ENCODE data around the gene CEPT1. TPM values are rescaled to one million over a fixed set of nuclear protein-coding genes. Genes with fewer than 3 reads are reported as not detected.

The CEPT1 gene
- total and polyA plus RNA-seq, 7 donors, result 6.7 to 13.7 (median 10.0) TPM

DNA sequence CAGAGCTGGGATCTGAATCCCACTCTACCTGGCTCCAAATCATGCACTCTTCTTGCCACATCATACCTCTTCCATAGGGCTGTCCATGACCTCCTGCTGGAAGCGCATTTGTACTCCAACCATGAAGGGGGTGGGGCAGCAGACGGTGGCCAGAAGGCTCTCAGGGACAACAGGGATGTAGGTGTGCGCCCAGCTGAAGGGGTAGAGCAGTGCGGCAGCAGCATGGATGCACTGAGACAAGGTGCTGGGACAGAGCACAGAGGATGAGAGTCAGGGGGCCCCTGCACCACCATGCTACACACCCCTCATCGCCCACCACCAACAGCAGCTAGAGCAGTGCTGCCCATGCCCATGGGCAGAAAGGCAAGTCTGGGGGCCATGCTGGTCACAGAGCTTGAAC is 52.1 kb downstream of the CEPT1 start:
- no peak for DNase-seq
- no peak for TF ChIP-seq CTCF (IDR thresholded peaks at IDR 0.05)
- Histone ChIP-seq H3K27ac (no peak overlapping the region), H3K4me1 (no peaks in the 10 kb centered on the region), H3K4me3 (no peak overlapping the region), H3K36me3 (ENCODE audit: insufficient read depth in 1 of 2, low read depth in 1 of 2) (peaks cover 2 to 20% of the 10 kb centered on the region in 2 donors), H3K27me3 (ENCODE audit: insufficient read depth in 3 of 3, low read length in 2 of 3) (no peaks in the 10 kb centered on the region), H3K9me3 (no peaks in the 10 kb centered on the region)
- no peak for ATAC-seq
- intact Hi-C loops (cut with DNase I), result no loop called here
- WGBS, 3 donors, result 90 to 97% (median 92%) methylated on average over 5 of the region's 5 CpGs

GRCh38 chr1:111192658-111193519 is 52.9 kb downstream of the CEPT1 start:
- intact Hi-C loops (cut with DNase I), result no loop called here
- ATAC-seq, result peak in 1 of 4 donors; percentile 26
- WGBS, 3 donors, result 39 to 47% (median 43%) methylated on average over 10 of the region's 10 CpGs

DNA sequence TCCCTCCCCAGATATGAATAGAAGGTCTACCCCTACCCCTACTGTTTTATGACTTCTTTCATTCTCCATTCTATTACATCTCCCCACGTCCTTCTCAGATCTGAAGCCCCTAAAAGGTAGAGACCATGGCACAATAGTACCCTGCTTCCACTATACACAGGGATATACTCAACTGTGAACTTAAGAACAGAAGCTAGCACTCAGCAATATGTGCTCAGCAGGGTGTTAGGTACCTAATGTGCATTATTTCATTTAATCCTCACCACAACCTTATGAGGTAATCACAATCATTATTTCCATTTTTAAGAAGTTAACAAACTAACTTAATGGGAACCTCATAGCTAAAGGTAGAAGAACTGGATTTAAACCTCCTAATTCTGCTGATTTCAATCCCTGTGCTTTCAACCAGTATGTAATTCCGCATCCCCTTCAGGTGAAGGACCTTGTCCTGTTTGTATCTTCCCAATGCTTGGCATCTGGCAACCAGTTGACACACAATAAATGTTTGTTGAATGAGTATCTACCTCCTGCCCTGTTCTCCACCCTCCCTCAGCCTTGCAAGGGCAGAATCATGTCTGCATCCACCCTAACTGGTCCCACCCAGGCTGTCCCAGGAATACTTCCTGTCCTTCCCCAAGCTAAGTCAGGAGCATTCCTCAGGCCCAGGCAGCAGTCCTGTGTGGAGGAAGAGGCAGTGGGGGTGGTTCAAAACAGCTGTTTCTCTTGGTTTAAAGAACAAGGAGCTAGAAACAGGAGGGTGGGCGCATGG is 53.9 kb downstream of the CEPT1 start:
- H3K27me3 ChIP-seq (ENCODE audit: insufficient read depth in 3 of 3, low read length in 2 of 3), result no peaks in the 10 kb centered on the region
- intact Hi-C loops (cut with DNase I), result no loop called here
- ATAC-seq (no peak), DNase-seq (no peak)
- H3K9me3 ChIP-seq, result no peaks in the 10 kb centered on the region
- H3K4me1 ChIP-seq, result no peaks in the 10 kb centered on the region
- no peak for TF ChIP-seq CTCF (IDR thresholded peaks at IDR 0.05)
- no peak overlapping the region for H3K27ac ChIP-seq
- 92% methylated on average over 3 of the region's 3 CpGs for WGBS, 3 donors
- H3K4me3 ChIP-seq, result no peak overlapping the region
- H3K36me3 ChIP-seq (ENCODE audit: insufficient read depth in 1 of 2, low read depth in 1 of 2), result peaks cover 0 to 2% of the 10 kb centered on the region in 2 donors

More at GRCh38 chr1:111192658-111193519, 52.9 kb downstream of the CEPT1 start:
- H3K27me3 ChIP-seq (ENCODE audit: insufficient read depth in 3 of 3, low read length in 2 of 3), result no peaks in the 10 kb centered on the region
- no peak for TF ChIP-seq CTCF (IDR thresholded peaks at IDR 0.05)
- H3K4me3 ChIP-seq, result no peak overlapping the region
- peaks cover 2 to 12% of the 10 kb centered on the region in 2 donors for H3K36me3 ChIP-seq (ENCODE audit: insufficient read depth in 1 of 2, low read depth in 1 of 2)
- no peaks in the 10 kb centered on the region for H3K9me3 ChIP-seq
- no peaks in the 10 kb centered on the region for H3K4me1 ChIP-seq
- DNase-seq, result no peak
- H3K27ac ChIP-seq, result no peak overlapping the region

- no peak for TF ChIP-seq CTCF (IDR thresholded peaks at IDR 0.05)
- no peaks in the 10 kb centered on the region for H3K4me1 ChIP-seq
Measured at GRCh38 chr1:111195002-111195684, 55.1 kb downstream of the CEPT1 start.

More at GRCh38 chr1:111195002-111195684, 55.1 kb downstream of the CEPT1 start:
- H3K9me3 ChIP-seq, result no peaks in the 10 kb centered on the region
- H3K27me3 ChIP-seq (ENCODE audit: insufficient read depth in 3 of 3, low read length in 2 of 3), result no peaks in the 10 kb centered on the region
- no peak overlapping the region for H3K4me3 ChIP-seq
- WGBS, 3 donors, result 70 to 88% (median 80%) methylated on average over 4 of the region's 4 CpGs
- no peaks in the 10 kb centered on the region for H3K36me3 ChIP-seq (ENCODE audit: insufficient read depth in 1 of 2, low read depth in 1 of 2)
- DNase-seq (no peak), ATAC-seq (no peak)
- no peak overlapping the region for H3K27ac ChIP-seq
- intact Hi-C loops (cut with DNase I), result no loop called here
